ENCODE data around the gene SLC7A9. TPM values are rescaled to one million over a fixed set of nuclear protein-coding genes. Genes with fewer than 3 reads are reported as not detected.

The SLC7A9 gene
- total RNA-seq, 1 donor from 2014 or later, result 0.32 TPM

DNA sequence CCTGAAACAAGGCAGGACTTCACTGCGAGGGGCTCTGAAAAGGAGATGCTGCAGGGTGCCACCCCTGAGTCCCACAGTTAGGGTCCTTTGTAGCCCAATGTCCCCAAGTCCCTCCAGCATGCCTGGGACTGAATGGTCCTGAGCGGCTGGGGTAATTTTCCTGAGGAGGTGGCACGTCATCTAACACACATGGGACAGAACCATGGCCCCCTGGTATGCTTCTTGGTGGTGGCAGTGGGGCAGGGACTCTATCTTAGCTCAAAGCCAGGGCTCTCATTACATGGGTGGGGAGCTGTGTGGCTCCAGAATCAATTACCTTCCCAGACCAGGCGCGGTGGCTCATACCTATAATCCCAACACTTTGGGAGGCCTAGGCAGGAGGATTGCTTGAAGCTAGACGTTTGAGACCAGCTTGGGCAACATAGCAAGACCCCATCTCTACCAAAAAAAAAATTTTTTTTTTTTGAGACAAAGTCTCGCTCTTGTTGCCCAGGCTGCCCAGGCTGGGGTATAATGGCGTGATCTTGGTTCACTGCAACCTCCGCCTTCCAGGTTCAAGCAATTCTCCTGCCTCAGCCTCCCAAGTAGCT is 7.9 kb upstream of the SLC7A9 start:
- DNase-seq, result no peak
- Histone ChIP-seq H3K9me3 (no peaks in the 10 kb centered on the region), H3K4me1 (no peaks in the 10 kb centered on the region), H3K27me3 (ENCODE audit: low read depth) (no peaks in the 10 kb centered on the region), H3K36me3 (peaks cover 30% of the 10 kb centered on the region), H3K27ac (no peak overlapping the region), H3K4me3 (no peak overlapping the region)
- intact Hi-C loops (cut with DNase I), result no loop called here
- ATAC-seq, result no peak
- no peak for TF ChIP-seq CTCF (IDR thresholded peaks at IDR 0.05)

DNA sequence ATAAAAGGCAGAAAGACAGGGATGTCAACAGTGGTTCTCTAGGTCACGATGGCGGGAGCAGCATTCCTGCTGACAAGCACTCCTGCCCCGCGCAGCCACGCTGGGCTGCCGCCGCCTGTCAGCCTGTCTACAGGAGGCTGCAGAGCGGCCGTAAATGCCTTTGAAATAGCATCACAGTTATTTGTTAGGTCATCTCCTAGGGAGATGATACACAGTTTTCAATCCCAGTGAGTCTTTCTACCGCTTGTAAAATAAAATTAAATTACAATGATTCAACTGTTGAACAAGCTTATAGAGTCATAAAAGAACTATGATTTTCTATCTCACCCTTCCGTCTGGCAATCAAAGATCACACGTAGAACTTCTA is 7.3 kb upstream of the SLC7A9 start:
- intact Hi-C loops (cut with DNase I), result no loop called here
- Histone ChIP-seq H3K27me3 (ENCODE audit: low read depth) (no peaks in the 10 kb centered on the region), H3K27ac (no peak overlapping the region), H3K36me3 (peaks cover 30% of the 10 kb centered on the region), H3K4me3 (no peak overlapping the region), H3K9me3 (no peaks in the 10 kb centered on the region), H3K4me1 (no peaks in the 10 kb centered on the region)
- DNase-seq (no peak), ATAC-seq (no peak)
- no peak for TF ChIP-seq CTCF (IDR thresholded peaks at IDR 0.05)

- no peak for TF ChIP-seq CTCF (IDR thresholded peaks at IDR 0.05)
- intact Hi-C loops (cut with DNase I), result no loop called here
- H3K4me1 ChIP-seq, result no peaks in the 10 kb centered on the region
- no peak overlapping the region for H3K4me3 ChIP-seq
- H3K36me3 ChIP-seq, result peaks cover 25% of the 10 kb centered on the region
- DNase-seq (no peak), ATAC-seq (no peak)
- no peaks in the 10 kb centered on the region for H3K9me3 ChIP-seq
- no peak overlapping the region for H3K27ac ChIP-seq
- H3K27me3 ChIP-seq (ENCODE audit: low read depth), result no peaks in the 10 kb centered on the region
Measured at GRCh38 chr19:32876236-32876918, 6.8 kb upstream of the SLC7A9 start.

DNA sequence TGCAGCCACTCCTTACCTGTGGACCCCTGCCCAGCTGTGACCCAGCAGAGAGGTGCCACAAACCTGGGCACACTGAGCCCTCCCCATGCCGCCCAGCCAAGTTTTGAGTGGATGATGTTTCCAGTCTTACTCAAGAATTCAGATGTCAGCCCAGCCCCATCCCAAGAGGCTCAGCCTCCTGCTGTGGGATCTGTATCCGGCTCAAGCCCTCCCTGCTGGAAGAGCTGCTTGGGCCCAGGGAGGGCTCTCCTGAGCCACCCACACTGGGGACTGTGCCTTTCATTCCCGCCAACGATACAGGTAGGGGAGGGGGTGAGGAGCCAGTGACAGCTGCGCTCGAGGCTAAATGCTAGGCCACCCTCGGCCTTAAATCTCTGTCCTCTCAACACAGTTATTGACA is 5.9 kb upstream of the SLC7A9 start:
- no peak for TF ChIP-seq CTCF (IDR thresholded peaks at IDR 0.05)
- H3K27me3 ChIP-seq (ENCODE audit: low read depth), result no peaks in the 10 kb centered on the region
- H3K36me3 ChIP-seq, result peaks cover 19% of the 10 kb centered on the region
- intact Hi-C loops (cut with DNase I), result no loop called here
- H3K9me3 ChIP-seq, result no peaks in the 10 kb centered on the region
- no peaks in the 10 kb centered on the region for H3K4me1 ChIP-seq
- H3K27ac ChIP-seq, result no peak overlapping the region
- H3K4me3 ChIP-seq, result no peak overlapping the region
- ATAC-seq (no peak), DNase-seq (no peak)

- no peaks in the 10 kb centered on the region for H3K9me3 ChIP-seq
- no peak for ATAC-seq
- no peaks in the 10 kb centered on the region for H3K4me1 ChIP-seq
- no peaks in the 10 kb centered on the region for H3K27me3 ChIP-seq (ENCODE audit: low read depth)
- no peak overlapping the region for H3K4me3 ChIP-seq
- intact Hi-C loops (cut with DNase I), result no loop called here
- H3K36me3 ChIP-seq, result peaks cover 14% of the 10 kb centered on the region
- no peak overlapping the region for H3K27ac ChIP-seq
- no peak for DNase-seq
- TF ChIP-seq CTCF (IDR thresholded peaks at IDR 0.05), result no peak
Measured at GRCh38 chr19:32874605-32875004, 5.0 kb upstream of the SLC7A9 start.

Measured in lower lobe of right lung (tissue), 2 donors.